ENCODE measurements around the gene ADGRF5.
A peak's percentile ranks its signal among the peaks of the same experiment; 100 is the strongest.

Gene ADGRF5

GRCh38 chr6:46816626-46817025 is 105.1 kb downstream of the ADGRF5 start:
- DNase-seq = no peak

- DNase-seq = no peak
These were observed 106.6 kb downstream of the ADGRF5 start for GRCh38 chr6:46815130-46815529.

GRCh38 chr6:46808806-46809205 is 112.9 kb downstream of the ADGRF5 start:
- DNase-seq = peak; percentile 59

Data from MV-4-11 (cell line).